ENCODE measurements around the gene C9orf50.

C9orf50 gene

DNA sequence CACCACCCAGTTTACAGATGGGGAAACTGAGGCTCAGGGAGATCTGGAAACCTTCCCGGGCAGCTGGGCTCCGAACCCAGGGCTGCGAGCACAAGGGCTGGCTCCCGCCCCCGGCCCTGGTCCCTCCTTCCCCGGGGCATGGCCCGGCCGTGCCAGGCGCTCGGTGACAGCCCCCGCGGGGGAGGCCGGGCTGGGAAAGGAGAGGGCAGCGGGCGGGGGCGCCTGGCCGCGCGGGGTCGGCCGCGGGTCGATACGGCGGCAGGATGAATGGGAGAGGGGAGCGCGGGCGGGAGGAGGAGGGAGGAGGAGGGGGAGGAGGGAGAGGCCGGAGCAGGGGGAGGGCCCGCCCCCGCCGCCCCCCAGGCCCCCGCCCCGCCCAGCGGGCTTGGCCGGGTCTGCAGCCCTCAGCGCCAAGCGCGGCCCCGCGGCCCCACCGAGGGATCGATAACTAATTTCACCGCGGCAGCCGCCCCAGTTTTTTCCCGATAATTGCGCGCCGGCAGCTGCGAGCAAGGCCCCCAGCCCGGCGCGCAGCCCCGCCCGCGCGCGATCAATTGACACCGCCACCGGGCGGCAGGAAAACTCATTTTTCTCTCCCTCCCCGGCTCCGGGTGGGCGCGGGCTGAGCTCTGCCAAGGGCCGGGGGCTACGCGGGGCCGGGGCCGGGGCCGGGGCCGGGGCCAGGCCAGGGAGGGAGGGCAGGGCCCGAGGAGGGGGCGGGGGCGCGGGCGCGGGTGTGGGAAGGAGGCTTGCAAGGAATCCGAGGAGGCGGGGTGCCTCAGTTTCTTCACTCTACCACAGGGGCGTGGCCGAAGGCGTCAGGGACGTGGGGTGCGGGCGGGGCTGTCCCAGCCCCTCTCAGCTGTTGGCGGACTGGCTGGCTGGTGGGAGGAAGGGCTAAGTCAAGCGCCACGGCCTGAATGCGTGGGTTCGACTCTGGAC, 52.1 kb downstream of the C9orf50 start:
- DNase-seq: no peak

DNA sequence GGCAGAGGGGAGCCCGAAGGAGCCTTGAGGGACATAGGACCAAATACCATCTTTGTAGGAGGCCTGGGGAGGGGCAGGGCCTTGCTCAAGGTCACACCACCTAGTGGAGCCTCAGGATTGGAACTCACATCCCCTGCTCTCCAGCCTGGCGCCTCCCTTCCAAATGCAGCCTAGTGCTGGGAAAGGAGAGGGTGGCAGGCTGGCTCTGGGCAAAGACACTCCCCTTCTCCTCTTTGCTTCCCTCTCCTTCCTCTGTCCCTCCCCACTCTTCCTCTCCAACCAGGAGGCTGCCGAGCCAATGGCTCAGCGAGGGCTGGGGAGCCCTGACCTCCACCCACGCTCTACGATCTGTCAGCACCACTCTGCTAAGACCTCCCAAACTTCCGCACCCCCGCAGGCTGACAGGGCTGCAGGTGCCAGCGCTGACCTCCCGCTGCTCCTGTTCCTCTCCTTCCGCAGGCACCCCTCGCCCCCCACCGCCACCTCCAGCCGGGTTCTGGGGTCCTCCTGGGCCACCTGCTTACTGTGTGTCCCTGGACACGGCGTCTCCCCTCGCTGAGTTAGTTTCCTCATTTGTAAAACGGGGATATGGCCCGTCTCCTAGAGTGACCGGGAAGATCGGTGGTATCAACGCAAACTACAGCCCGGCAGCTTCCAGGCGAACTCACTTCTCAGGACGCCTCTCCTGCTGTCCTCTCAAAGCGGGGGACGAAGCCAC, 52.9 kb downstream of the C9orf50 start:
- DNase-seq: no peak

DNA sequence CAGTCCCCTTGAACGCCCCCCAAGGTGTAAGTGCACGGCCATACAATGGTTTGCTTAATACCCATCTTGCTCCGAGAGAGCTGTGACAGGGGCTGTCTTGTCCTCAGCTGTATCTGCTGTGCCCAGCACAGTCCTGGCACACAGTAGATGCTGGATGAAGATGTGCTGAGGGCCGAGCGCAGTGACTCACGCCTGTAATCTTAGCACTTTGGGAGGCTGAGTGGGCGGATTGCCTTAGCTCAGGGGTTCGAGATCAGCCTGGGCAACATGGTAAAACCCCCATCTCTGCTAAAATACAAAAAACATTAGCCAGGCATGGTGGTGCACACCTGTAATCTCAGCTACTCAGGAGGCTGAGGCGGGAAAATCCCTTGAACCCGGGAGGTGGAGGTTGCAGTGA, 53.6 kb downstream of the C9orf50 start:
- DNase-seq: no peak

DNA sequence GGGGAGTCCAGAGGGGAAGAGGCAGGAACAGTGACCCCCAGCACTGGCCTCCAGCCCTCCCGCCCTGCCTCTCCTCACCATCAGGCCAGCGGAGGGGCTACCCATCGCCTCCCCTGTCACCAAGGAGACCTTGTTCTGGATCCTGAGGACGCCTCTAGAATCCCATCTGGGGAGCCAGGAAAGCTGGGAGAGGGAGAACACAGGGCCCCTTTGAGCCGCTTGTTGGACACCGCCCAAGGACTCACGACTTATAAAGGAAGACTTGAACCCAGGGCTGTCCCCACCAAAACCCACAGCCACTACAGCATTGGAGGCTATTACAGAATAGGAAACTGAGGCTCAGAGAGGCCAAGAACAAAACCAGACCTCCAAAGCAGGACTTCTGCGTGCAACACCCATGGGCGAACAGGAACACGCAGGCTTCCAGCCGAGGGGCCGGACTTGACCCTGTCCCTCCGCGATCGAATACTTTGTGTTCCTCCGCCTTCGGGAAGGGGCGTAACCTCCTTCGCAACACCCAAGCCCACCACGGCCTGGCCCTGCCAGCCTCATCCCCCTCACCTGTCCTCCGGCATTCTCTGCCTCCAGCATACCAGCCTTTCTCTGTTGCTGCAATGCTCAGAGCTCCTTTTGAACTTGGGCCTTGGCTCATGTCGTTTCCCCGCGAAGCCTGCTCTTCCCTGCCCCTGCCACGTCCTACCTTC, 54.2 kb downstream of the C9orf50 start:
- no peak for DNase-seq

DNA sequence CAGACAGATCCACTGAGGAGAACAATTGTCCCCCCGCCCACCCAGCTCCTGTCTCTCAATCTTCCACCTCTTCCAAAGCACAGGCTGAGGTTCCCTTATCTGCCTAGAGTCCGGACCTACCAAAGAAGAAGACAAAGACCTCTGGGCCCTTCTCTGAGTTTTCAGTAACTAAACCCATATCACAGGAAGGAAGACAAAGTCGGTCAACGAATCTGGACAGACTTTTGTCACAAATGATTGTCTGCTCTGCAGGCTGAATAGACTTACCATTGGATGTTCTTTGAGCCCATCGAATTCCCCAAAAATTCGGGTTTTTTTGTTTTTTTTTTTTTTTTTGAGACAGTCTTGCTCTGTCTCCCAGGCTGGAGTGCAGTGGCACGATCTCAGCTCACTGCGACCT, 58.0 kb downstream of the C9orf50 start:
- no peak for DNase-seq

DNA sequence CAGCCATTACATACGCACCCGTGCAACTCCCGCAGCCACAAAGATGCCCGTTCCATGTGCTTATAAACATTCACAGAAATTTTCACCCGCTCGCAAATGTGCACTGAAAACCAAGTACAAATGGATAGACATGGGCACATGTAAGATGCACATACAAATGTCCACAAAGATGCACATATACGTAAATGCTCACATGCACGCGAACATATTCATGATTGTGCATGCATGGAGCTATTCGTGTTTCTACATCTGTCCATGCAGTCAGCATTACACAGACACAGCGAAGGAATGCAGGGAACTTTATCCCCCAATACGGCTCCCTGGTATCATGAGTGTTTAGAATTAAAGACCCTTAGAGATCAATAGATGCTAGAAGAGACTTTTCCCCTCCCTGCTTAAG, 58.4 kb downstream of the C9orf50 start:
- no peak for DNase-seq

Data from NCI-H526 treated with DMSO at 0.1 percent for 48 hours (cell line).